Daoy (cell line): ENCODE results near the gene TOR1A. TPM values are rescaled to one million over a fixed set of nuclear protein-coding genes. Genes with fewer than 3 reads are reported as not detected.
A peak's percentile ranks its signal among the peaks of the same experiment; 100 is the strongest.

ENCODE experiments used
- DNase-seq: peaks from one replicate; pipeline ENCODE4 v3.0.0-alpha.2; 2015; ENCODE audit warnings: low read depth
- total RNA-seq: library from RNA; depleted of rRNA; stranded (reverse); fragments of >200 nt; shearing (Covaris generic); gene quantifications from 2 replicates; pipeline ENCODE4 v1.2.3, GENCODE V29; 2014; rRNA removed

Gene TOR1A
- 30.9 and 31.8 TPM in 2 replicates for total RNA-seq

GRCh38 chr9:129823935-129824601 is at the start of gene TOR1A:
Gene TOR1A, minus strand, starts transcription at chr9:129824136. Its CDS starts 51 bp downstream, at chr9:129824085.
- peak; percentile 96 for DNase-seq

GRCh38 chr9:129871046-129871445 is 47.1 kb upstream of the TOR1A start:
- no peak for DNase-seq

- no peak for DNase-seq
These were observed 45.9 kb upstream of the TOR1A start for GRCh38 chr9:129869585-129870501.

- DNase-seq, result no peak
These were observed 45.0 kb upstream of the TOR1A start for GRCh38 chr9:129868872-129869486.

GRCh38 chr9:129868023-129868871 is 44.3 kb upstream of the TOR1A start:
- DNase-seq, result no peak

- DNase-seq, result no peak
These were observed 43.4 kb upstream of the TOR1A start for GRCh38 chr9:129867136-129868022.

- no peak for DNase-seq
These were observed 42.6 kb upstream of the TOR1A start for GRCh38 chr9:129866394-129867135.

GRCh38 chr9:129865668-129866320 is 41.9 kb upstream of the TOR1A start:
- no peak for DNase-seq

GRCh38 chr9:129864991-129865647 is 41.2 kb upstream of the TOR1A start:
- no peak for DNase-seq

- DNase-seq, result peak; percentile 98
These were observed 39.2 kb upstream of the TOR1A start for GRCh38 chr9:129863059-129863690.

GRCh38 chr9:129861447-129861827 is 37.5 kb upstream of the TOR1A start:
- no peak for DNase-seq

- DNase-seq, result no peak
These were observed 36.9 kb upstream of the TOR1A start for GRCh38 chr9:129860653-129861446.

- DNase-seq, result no peak
These were observed 34.4 kb upstream of the TOR1A start for GRCh38 chr9:129858167-129858962.

- DNase-seq, result no peak
These were observed 33.3 kb upstream of the TOR1A start for GRCh38 chr9:129857207-129857606.

- DNase-seq, result no peak
These were observed 30.7 kb upstream of the TOR1A start for GRCh38 chr9:129854588-129855110.

GRCh38 chr9:129853614-129854013 is 29.7 kb upstream of the TOR1A start:
- DNase-seq, result no peak
